ENCODE results near the gene VWA5B2.

The VWA5B2 gene

DNA sequence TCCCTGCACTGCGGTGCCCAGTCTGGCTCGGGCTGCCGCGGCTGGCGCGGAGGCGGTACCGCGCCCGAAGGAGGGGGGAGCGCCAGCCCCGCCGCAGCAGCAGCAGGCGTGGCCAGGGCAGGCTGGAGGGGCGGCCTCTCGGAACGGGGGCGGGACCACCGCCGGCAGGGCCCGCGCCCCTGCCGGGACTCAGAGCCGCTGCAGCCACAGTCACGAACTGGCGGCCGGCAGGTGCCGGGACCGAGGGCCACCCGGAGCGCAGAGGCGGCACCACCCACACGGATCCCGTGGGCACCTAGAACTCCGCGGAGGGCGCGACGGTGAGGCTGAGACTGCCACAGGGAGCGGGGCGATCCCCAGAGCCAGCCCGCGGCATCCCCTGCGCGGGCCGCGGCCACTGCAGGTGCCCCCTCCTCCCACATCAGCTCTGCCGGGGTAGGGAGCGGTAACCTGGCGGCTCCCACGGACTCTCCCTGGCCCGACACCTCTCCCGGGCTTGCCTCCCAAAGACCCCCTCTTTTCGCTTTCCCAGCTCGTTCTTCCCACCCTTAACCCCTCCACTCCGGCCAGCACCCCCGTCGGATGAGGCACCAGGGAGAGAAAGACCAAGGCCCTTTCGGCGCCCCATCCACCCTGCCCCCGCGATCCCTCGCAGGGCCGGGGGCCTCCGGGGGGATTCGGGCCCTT lies at the start of gene VWA5B2:
VWA5B2 (plus strand) TSS at position 192 of the 687 bp plus-strand sequence. CDS start 944 bp downstream, outside the sequence.
- peak; percentile 62 to 71 for DNase-seq

GRCh38 chr3:184180165-184180564 lies 49.2 kb upstream of the VWA5B2 start:
- DNase-seq, result no peak

GRCh38 chr3:184181596-184181995 lies 47.8 kb upstream of the VWA5B2 start:
- DNase-seq, result no peak

- no peak for DNase-seq
Measured at GRCh38 chr3:184183679-184184078, 45.7 kb upstream of the VWA5B2 start.

DNA sequence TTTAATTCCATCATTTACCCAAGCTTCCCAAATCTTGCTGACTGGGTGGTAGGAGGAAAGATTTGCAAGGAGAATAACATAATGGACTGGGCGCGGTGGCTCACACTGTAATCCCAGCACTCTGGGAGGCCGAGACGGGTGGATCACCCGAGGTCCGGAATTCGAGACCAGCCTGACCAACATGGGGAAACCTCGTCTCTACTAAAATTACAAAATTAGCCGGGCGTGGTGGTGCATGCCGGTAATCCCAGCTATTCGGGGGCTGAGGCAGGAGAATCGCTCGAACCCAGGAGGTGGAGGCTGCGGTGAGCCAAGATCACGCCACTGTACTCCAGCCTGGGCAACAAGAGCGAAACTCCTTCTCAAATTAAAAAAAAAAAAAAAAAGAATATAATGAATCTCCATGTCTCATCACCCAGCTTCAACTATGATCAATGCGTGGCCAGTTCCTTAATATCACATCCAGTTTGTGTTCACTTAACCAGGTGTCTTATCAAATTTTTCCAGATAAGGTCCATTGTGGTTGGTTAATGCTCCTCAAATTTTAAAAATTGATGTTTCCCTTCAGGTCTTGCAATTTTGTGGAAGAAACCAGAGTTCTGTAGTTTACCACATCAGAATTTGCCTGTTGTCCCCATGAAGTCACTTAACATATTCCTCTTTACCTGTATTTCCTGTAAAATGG lies 44.7 kb upstream of the VWA5B2 start:
- no peak for DNase-seq

GRCh38 chr3:184185461-184186183 lies 43.8 kb upstream of the VWA5B2 start:
- DNase-seq, result peak; percentile 99

- DNase-seq, result no peak
Measured at GRCh38 chr3:184186184-184186901, 43.0 kb upstream of the VWA5B2 start, which contains the start of gene ABCF3. ABCF3 (plus strand) TSS chr3:184186199; CDS start chr3:184186208, 9 bp downstream.

DNA sequence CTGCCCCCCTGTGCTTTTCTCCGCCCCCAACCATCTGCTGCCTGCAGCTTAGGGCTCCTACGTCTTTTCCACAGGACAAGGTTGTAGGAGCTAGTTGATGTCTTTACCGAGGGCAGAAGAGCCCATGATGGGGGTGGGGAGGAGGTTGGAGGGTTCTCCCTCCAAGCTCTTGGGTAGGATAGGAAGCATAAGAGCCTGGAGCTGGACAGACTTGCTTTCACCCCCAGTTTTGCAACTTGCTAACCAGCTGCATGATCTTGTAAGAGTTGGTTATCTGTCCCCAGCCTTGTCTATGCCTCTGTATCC lies 42.5 kb upstream of the VWA5B2 start:
- DNase-seq, result no peak

GRCh38 chr3:184188080-184188479 lies 41.3 kb upstream of the VWA5B2 start:
- DNase-seq, result no peak

GRCh38 chr3:184189421-184189820 lies 40.0 kb upstream of the VWA5B2 start:
- DNase-seq, result no peak

DNA sequence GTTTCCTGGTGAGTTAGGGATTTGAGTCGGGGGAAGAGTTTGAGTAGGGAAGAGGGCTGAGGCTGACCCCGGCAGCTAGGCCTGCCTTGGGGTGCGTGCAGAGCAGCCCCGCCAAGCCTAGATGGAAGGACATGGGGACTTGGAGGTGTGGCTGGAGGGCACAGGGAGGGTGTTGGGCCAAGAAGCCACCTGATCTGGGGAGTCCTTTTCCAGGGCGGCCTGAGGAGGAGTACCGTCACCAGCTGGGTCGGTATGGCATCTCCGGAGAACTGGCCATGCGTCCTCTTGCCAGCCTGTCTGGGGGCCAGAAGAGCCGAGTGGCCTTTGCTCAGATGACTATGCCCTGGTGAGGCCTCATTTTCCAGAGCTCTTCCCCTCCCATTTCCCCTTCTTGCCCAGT lies 36.5 kb upstream of the VWA5B2 start:
- no peak for DNase-seq

DNA sequence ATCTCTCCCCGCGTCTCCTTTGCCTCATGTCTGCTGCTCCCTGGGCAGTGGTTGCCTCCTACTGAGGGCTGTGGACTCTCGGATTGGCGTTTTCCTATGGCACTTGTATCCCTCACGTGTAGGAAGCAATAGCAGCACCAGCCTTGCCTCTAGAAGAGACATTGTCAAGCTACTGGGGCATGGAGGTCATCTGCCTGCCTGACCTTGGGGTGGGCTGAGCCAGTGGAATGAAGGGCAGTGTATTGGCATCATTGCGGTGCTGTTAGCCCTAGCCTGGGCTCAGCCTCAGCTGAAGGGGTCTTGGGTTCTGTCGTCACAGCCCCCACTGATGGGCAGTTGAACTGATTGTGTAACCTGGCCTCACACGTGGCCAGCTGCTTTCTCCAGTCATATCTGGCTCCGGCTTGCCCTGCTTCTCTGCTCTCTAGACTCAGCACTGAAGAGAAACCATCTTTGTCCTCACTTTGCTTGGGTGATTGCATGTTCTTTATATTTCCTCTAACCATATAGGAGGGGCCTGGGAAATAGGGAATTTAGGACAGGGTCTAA lies 35.3 kb upstream of the VWA5B2 start:
- DNase-seq, result no peak

GRCh38 chr3:184196536-184196935 lies 32.8 kb upstream of the VWA5B2 start:
- no peak for DNase-seq

- no peak for DNase-seq
Measured at GRCh38 chr3:184198509-184198908, 30.9 kb upstream of the VWA5B2 start.

- no peak for DNase-seq
Measured at GRCh38 chr3:184200825-184201224, 28.6 kb upstream of the VWA5B2 start.

DNA sequence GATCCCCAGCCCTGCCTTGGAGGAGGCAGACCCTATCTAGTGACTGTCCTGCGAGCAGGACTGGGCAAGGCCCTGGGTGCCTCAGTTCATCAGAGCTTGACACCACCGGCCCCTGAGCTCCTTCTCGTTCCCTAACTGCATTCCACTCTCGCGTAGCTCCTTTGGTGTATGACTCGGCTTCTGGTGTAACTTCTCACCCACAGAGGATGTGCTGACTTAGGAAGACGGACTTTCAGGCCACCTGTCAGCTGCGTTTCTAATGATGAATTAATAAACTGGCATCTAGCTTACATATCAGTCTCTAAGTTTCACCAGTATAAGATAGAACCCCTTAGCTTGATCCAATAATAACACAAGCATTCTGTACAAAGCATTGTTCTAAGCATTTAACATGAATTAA lies 25.9 kb upstream of the VWA5B2 start:
- no peak for DNase-seq

DNA sequence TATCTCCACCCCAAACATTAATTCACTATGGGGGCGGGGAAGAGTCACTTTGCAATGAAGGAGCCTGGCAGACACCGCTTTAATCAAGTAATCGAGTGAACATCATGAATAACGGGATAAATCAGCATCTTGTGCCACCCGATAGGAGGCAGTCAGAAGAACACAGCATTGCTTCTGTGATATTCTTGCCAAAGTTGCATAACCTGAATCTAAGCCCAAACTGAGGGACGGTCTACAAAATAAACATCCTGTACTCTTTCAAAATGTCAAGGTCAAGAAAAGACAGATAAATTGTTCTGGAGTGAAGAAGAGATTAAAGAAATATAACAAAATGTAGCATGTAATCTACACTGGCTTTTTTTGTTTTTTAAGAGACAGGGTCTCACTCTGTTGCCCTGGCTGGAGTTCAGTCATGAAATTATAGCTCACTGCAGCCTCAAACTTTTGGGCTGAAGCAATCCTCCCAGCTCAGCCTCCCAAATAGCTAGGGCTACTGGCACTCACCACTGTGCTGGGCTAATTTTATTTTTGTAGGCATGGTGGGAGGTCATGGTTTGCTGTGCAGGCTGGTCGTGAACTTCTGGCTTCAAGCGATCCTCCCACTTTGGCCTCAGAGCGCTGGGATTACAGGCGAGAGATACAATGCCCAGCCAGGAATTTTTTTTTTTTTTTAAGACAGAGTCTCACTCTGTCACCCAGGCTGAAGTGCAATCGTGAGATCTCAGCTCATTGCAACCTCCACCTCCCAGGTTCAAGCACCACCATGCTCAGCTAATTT lies 20.1 kb upstream of the VWA5B2 start:
- no peak for DNase-seq

- no peak for DNase-seq
Measured at GRCh38 chr3:184211297-184211696, 18.1 kb upstream of the VWA5B2 start.

DNA sequence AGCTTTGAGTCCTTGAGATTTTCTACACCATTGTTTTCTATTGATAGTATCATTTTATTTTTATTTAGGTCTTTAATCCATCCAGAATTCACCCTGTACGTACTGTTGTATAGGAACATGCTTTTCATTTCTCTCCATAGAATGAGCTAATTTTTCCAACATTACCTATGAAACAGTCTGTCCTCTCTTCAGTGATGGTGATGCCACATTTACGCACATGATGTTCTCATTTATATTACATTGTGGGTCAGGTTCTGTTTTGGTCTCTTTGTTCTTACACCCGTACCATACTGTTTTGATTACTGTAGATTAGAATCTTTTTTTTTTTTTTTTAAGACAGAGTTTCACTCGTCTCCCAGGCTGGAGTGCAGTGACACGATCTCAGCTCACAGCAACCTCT lies 17.7 kb upstream of the VWA5B2 start:
- DNase-seq, result no peak

- no peak for DNase-seq
Measured at GRCh38 chr3:184218814-184219213, 10.6 kb upstream of the VWA5B2 start.

GRCh38 chr3:184222521-184222920 lies 6.9 kb upstream of the VWA5B2 start:
- DNase-seq, result no peak

- DNase-seq, result no peak
Measured at GRCh38 chr3:184223946-184224345, 5.4 kb upstream of the VWA5B2 start.

All from activated CD4-positive, alpha-beta T cell treated with anti-CD3 and anti-CD28 coated beads, Interleukin-2, amount 50 U/mL, for 48 hours (primary cell).